MG63 (cell line): ENCODE results near the gene LMAN2L. TPM values are rescaled to one million over a fixed set of nuclear protein-coding genes. Genes with fewer than 3 reads are reported as not detected.

Experiments
- DNase-seq: peaks from one replicate; pipeline ENCODE4 v3.0.0-alpha.2; 2020
- H3K27me3 ChIP-seq: fragments of 250-450 bp; sonication (Bioruptor Pico); 2 replicates; pipeline ENCODE4 v1.5.1; 2020; ENCODE audit warnings: mild to moderate bottlenecking, moderate library complexity
- H3K36me3 ChIP-seq: fragments of 250-450 bp; sonication (Bioruptor Pico); 2 replicates; pipeline ENCODE4 v1.5.1; 2020; ENCODE audit warnings: mild to moderate bottlenecking, moderate library complexity
- H3K4me3 ChIP-seq: fragments of 250-450 bp; sonication (Bioruptor Pico); 2 replicates; pipeline ENCODE4 v1.5.1; 2020; ENCODE audit warnings: mild to moderate bottlenecking, moderate library complexity
- H3K9me3 ChIP-seq: fragments of 250-450 bp; sonication (Bioruptor Pico); 2 replicates; pipeline ENCODE4 v1.5.1; 2020; ENCODE audit warnings: mild to moderate bottlenecking, moderate library complexity
- total RNA-seq: library from RNA; depleted of rRNA; stranded (reverse); fragments of >200 nt; shearing (Covaris generic); gene quantifications from 2 replicates; pipeline ENCODE4 v1.2.3, GENCODE V29; 2014; ENCODE audit warnings: low replicate concordance

LMAN2L gene
- total RNA-seq, 1 experiment from 2014 or later: 28.5 TPM

DNA sequence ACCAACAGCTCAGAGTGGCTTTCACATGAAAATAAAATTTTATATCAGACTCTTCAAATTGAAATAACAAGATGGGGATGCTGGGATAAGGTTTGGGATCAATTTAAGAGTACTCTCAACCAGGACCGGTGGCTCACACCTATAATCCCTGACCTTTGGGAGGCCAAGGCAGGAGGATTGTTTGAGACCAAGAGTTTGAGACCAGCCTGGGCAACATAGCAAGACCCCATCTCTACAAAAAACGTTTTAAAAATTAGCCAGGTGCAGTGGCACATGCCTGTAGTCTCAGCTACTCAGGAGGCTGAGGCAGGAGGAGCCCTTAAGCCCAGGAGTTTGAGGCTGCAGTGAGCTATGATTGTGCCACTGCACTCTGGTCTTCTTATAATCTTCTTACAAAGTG is 2.6 kb downstream of the LMAN2L start:
- H3K9me3 ChIP-seq: no peaks in the 10 kb centered on the region
- peaks cover 15% of the 10 kb centered on the region for H3K36me3 ChIP-seq
- no peak for DNase-seq
- no peaks in the 10 kb centered on the region for H3K27me3 ChIP-seq
- H3K4me3 ChIP-seq: no peak overlapping the region

DNA sequence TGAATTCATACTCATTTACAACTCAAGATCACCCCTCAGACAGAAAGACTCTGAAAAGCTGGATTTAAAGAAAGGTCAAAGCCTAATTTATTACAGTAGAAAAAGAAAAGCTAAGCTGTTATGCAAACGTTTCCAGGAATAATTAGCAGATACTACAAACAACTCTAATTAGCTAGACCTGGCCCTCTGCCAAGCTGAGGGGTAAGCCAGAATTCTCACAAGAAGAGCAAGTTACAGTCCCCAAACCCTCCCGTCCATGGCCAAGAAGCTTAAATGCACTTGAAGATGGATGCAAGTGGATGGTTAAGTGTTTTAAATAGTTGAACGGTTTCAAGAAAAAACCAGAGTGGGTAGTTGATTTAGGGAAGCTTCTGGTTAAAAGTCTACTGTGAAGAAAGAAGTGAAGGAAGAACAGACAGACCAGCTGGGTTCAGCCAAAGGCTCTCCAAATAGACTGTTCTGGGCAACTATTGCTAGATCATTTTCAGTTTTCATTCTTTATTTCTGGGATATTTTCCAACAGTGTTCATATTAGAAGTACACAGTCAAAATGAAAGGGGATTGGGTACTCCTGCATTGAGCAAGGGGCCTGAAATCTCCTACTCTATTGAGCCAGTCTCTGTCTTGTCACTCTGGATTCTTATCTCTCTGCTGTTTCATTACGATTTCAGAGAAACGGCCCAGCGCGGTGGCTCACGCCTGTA is 4.8 kb downstream of the LMAN2L start:
- DNase-seq: no peak

GRCh38 chr2:96733931-96734330 is 5.9 kb downstream of the LMAN2L start:
- Histone ChIP-seq H3K27me3 (no peaks in the 10 kb centered on the region), H3K4me3 (no peak overlapping the region), H3K9me3 (no peaks in the 10 kb centered on the region), H3K36me3 (peaks cover 38% of the 10 kb centered on the region)
- DNase-seq: no peak

More for the DNA sequence above, 4.8 kb downstream of the LMAN2L start:
- Histone ChIP-seq H3K9me3 (no peaks in the 10 kb centered on the region), H3K36me3 (peaks cover 32% of the 10 kb centered on the region), H3K27me3 (no peaks in the 10 kb centered on the region), H3K4me3 (no peak overlapping the region)

DNA sequence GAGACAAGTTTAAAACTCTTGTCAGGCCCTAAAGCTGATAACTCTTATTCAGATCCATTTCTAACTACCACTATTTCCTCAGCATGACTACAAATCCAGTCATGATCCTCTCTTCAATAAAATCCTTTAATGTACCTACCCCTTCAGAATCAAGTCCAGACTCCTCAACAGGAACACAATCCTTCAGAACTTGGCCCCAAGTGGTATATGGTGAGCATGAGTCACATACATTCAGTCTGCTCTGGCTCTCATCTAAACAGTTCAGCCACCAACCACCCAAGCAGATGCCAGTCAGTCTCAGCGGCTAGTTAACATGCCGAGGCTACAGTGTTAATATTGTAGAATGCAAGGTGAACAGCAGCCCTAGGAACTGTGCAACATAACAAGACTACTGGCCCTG is 9.7 kb downstream of the LMAN2L start:
- Histone ChIP-seq H3K4me3 (no peak overlapping the region), H3K27me3 (no peaks in the 10 kb centered on the region), H3K36me3 (peaks cover 50% of the 10 kb centered on the region), H3K9me3 (no peaks in the 10 kb centered on the region)
- peak; percentile 60 for DNase-seq

DNA sequence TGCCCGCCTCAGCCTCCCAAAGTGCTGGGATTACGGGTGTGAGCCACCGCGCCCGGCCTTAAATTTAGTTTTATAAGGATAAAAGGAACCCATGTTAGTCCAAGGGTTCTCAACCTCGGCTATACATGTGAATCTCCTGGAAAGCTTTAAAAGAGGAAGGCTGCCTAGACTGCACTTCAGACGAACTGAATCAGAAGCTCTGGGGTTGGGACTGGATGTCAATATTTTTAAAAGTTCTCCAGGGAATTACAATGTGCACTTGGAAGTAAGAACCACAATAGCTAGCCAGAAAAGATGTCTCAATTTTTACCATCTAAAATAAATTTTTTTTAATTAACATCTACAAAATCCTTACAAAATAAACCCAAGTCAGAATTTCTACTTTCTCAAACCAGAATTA is 10.1 kb downstream of the LMAN2L start:
- DNase-seq: no peak
- no peaks in the 10 kb centered on the region for H3K9me3 ChIP-seq
- no peak overlapping the region for H3K4me3 ChIP-seq
- no peaks in the 10 kb centered on the region for H3K27me3 ChIP-seq
- H3K36me3 ChIP-seq: peaks cover 47% of the 10 kb centered on the region

- H3K36me3 ChIP-seq: peaks cover 39% of the 10 kb centered on the region
- DNase-seq: no peak
- no peak overlapping the region for H3K4me3 ChIP-seq
- no peaks in the 10 kb centered on the region for H3K9me3 ChIP-seq
- H3K27me3 ChIP-seq: no peaks in the 10 kb centered on the region
Observed at GRCh38 chr2:96727431-96727830, 12.4 kb downstream of the LMAN2L start.

DNA sequence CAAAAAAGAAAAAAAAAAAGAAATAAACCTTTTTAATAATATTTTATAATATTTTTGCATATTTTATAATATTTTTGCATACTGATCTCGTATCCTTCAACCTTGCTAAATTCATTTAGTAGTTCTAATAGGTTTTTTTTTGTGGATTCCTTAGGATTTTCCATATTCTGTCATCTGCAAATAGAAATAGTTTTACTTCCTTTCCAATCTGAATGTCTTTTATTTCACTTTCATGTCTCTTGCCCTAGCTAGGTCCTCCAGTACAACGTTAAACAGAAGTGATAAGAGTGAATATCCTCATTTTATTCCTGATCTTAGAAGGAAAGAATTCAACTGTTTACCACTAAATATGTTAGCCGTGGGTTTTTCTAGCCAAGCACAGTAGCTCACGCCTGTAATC is 13.7 kb downstream of the LMAN2L start:
- peaks cover 30% of the 10 kb centered on the region for H3K36me3 ChIP-seq
- H3K27me3 ChIP-seq: no peaks in the 10 kb centered on the region
- no peak for DNase-seq
- H3K9me3 ChIP-seq: no peaks in the 10 kb centered on the region
- no peak overlapping the region for H3K4me3 ChIP-seq

DNA sequence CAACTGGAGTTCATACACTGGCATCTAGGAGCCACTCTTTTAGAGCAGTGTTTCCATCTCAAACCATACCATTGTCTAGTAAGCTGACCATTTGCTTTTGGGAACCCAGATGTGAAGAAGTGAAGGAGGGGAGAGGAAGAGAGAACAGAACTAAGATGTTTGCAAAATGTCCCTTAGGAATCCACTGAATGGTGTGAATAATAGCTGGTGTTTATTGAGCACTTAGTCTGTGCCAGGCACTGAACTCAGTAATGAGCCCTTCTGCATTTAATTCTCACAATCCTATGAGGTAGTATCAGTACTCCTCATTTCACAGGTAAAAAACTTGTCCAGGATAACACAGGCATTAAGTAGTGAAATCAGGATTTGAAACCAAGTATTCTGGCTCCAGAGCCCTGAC is 23.5 kb downstream of the LMAN2L start:
- no peaks in the 10 kb centered on the region for H3K27me3 ChIP-seq
- H3K36me3 ChIP-seq: peaks cover 1% of the 10 kb centered on the region
- no peak overlapping the region for H3K4me3 ChIP-seq
- H3K9me3 ChIP-seq: no peaks in the 10 kb centered on the region
- DNase-seq: no peak

DNA sequence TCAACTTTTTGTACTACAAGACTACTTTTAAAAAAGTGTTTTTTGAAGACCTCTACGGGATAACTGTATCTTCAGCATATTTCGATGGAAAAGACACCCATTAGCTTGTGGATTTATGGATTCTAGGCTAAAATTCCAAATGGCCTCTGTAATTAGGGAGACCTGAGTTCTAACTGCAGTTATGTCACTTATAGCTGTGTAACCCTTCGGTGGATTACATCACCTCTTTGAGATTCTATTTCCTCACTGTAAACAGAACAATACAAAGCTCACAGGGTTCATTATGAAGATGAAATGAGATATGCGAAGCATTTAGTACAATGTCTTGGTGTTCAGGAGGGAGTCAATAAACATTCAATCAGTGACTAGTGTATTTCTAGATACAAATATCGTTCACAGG is 24.2 kb downstream of the LMAN2L start:
- Histone ChIP-seq H3K27me3 (no peaks in the 10 kb centered on the region), H3K9me3 (no peaks in the 10 kb centered on the region)
- no peak for DNase-seq

DNA sequence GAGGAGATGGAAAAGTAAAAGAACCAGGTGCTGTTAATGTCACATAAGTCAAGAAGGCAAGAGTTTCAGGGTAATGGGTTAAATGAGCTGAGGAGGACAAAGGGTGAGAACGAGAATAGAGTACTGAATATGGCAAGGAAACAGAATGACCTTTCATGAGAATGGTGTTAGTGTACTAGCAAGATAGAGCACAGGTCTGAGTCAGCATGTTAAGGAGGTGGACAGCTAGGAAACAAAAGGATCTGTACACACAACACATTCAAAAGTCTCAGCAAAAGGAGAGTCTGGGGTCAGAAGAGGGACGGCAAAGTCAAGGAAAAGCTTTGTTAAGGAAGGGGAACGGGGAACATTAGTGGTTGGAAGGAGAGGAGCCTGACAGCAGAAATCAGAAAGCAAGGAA is 28.9 kb downstream of the LMAN2L start:
- H3K36me3 ChIP-seq: peaks cover 30% of the 10 kb centered on the region

More for the DNA sequence above, 24.2 kb downstream of the LMAN2L start:
- H3K36me3 ChIP-seq: peaks cover 8% of the 10 kb centered on the region
- H3K4me3 ChIP-seq: no peak overlapping the region

DNA sequence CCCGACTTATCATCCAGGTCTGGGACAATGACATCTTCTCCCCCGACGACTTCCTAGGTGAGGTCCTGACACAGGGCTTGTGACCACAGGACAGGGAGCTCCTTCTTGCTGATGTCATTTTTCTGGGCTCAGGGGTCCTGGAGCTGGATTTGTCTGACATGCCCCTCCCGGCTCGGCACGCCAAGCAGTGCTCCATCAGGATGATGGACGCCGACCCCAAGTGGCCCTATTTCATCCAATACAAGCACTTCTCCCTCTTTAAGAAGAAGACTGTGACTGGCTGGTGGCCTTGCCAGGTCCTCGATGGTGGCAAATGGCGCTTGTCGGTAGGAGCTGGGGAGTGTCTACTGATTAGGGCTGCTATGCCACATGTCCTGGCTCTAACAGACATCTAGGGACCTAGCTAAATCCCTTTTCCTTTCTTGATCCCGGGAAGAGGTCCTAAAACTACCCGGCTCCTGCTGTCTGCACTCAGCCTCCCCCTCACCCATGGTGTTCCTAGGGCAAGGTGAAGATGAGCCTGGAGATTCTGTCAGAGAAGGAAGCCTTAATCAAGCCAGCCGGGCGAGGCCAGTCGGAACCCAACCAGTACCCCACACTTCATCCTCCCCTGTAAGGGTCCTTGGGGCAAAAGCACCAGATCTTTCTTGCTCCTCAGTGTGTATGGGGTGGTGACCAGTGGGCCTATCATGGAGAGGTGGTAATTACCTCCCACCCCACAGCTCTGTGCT is 36.7 kb downstream of the LMAN2L start:
- peaks cover 6% of the 10 kb centered on the region; the same call in 1 of the 2 replicates for H3K36me3 ChIP-seq
- no peaks in the 10 kb centered on the region for H3K9me3 ChIP-seq
- H3K4me3 ChIP-seq: no peak overlapping the region
- DNase-seq: no peak
- no peaks in the 10 kb centered on the region for H3K27me3 ChIP-seq

More for the DNA sequence above, 28.9 kb downstream of the LMAN2L start:
- Histone ChIP-seq H3K4me3 (no peak overlapping the region), H3K27me3 (no peaks in the 10 kb centered on the region), H3K9me3 (no peaks in the 10 kb centered on the region)
- DNase-seq: no peak

DNA sequence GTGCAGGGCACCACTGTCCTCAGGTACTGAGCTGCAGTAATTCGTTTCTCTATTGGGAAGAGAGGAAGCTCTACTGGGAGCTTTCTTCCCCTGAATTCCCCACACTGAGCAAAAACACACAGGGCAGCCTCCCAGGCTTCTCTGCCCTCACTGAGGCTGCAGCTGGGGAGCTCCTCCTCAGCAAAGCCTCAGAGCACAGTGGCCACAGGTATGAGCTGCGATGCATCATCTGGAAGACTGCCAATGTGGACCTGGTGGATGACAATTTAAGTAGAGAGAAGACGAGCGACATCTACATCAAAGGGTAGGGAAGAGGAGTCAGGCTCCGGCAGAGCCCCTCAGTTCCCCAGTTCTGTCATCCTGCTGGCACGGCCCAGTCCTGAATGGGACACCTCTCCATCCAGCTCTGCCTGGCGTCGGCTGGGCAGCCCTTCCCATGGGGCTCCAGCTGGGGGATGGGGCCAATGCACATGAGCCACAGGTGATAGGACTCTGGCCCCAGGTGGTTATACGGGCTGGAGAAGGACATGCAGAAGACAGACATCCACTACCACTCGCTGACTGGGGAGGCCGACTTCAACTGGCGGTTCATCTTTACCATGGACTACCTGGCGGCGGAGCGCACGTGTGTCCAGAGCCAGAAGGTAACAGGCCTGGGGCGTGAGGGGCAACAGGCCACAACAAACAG is 37.6 kb downstream of the LMAN2L start:
- no peaks in the 10 kb centered on the region for H3K27me3 ChIP-seq
- DNase-seq: no peak
- H3K36me3 ChIP-seq: no peaks in the 10 kb centered on the region
- H3K4me3 ChIP-seq: no peak overlapping the region
- no peaks in the 10 kb centered on the region for H3K9me3 ChIP-seq

DNA sequence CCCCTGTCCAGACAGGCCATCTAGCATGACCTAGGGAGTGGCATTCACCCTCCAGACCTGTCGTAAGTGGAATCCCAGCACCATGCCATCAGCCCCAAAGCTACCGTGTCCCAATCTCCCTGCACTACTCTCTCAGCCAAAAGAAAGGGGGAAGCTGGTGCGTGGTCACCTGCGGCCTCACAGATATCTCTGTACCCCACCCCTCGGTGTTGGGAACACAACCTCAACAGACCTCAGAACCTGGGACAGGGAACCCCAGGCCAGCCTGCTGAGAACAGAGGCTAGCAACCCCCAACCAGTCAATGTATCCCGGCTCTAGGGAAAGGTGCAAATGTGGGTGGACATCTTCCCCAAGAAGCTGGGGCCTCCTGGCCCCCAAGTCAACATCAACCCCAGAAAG is 38.2 kb downstream of the LMAN2L start:
- no peaks in the 10 kb centered on the region for H3K36me3 ChIP-seq
- no peaks in the 10 kb centered on the region for H3K9me3 ChIP-seq
- no peak overlapping the region for H3K4me3 ChIP-seq
- H3K27me3 ChIP-seq: no peaks in the 10 kb centered on the region
- no peak for DNase-seq

GRCh38 chr2:96700086-96700485 is 39.8 kb downstream of the LMAN2L start:
- DNase-seq: no peak
- H3K9me3 ChIP-seq: no peaks in the 10 kb centered on the region
- H3K4me3 ChIP-seq: no peak overlapping the region
- H3K36me3 ChIP-seq: no peaks in the 10 kb centered on the region
- H3K27me3 ChIP-seq: no peaks in the 10 kb centered on the region

- Histone ChIP-seq H3K27me3 (no peaks in the 10 kb centered on the region), H3K4me3 (no peak overlapping the region), H3K9me3 (no peaks in the 10 kb centered on the region), H3K36me3 (no peaks in the 10 kb centered on the region)
- DNase-seq: no peak
Observed at GRCh38 chr2:96699621-96700020, 40.2 kb downstream of the LMAN2L start.

GRCh38 chr2:96699021-96699420 is 40.8 kb downstream of the LMAN2L start:
- DNase-seq: no peak
- no peak overlapping the region for H3K4me3 ChIP-seq
- no peaks in the 10 kb centered on the region for H3K9me3 ChIP-seq
- H3K27me3 ChIP-seq: no peaks in the 10 kb centered on the region
- no peaks in the 10 kb centered on the region for H3K36me3 ChIP-seq

GRCh38 chr2:96698221-96698861 is 41.5 kb downstream of the LMAN2L start:
- Histone ChIP-seq H3K27me3 (no peaks in the 10 kb centered on the region), H3K4me3 (no peak overlapping the region), H3K36me3 (no peaks in the 10 kb centered on the region), H3K9me3 (no peaks in the 10 kb centered on the region)
- DNase-seq: no peak
